GM18520 (cell line): ENCODE results near the gene ATP8B4.
"Not testable (repeated sequence)": the region's sequence is repeated elsewhere in the genome, so short reads cannot be mapped to it uniquely, and the experiment has no call there.

Source experiments
- ATAC-seq: cut with Tn5 transposase; IDR thresholded peaks from one replicate; pipeline ENCODE4 v1.9.1; 2021; ENCODE audit not compliant: unreplicated experiment

Gene ATP8B4

DNA sequence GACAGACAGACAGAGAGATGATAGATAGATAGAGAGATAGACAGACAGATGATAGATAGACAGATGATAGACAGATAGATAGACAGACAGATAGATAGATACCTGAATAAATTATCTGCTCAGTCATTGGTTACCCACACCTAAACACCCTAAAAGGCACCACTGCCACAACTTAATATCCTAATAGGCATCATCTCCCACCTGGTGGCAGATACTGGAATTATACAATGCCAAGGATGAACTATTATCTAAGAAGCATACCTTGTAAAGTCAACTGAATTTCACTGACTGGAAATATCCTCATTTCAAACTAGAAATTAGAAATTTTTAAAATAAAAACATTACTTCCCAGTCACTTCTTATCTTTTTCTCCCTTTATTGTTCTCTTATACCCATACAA, 19.4 kb upstream of the ATP8B4 start:
- no peak for ATAC-seq

DNA sequence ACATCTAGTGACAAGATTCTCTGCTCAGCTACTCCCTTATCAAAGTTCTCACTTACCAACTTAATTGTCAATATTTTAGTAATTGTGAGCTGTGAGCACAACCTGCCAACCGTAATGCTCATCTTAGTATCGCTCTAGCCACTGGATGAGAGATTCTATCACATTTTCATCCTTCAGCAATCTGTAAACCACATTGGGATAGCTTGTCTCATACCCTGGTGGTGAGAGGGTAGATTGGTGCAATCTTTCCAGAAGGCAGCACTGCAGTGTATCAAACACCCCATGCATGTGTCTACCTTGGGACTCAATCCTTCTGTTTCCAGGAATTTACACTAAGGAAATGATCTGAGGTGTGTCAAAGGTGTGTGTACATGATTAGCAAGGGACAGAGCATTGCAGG, 18.9 kb upstream of the ATP8B4 start:
- no peak for ATAC-seq

DNA sequence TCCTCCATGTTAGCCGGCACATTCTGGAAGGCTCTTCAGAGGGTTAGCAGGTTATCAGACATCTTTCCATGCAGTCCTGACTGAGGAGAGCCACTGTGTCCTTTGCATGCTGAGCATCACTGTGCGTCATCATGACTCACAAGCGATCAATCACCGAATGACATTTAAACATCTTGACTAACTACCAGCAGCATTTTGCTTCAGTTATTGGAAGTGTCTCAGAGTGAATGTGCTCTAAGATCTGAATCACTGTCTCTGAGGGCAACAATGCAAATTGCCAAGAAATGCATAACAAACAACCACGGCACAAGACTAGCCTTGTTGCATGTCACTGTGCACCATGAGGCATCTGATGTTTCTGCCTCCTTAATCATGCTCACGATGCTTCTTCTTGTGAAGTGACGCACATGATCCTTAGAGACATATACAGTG, 18.3 kb upstream of the ATP8B4 start:
- ATAC-seq: no peak

DNA sequence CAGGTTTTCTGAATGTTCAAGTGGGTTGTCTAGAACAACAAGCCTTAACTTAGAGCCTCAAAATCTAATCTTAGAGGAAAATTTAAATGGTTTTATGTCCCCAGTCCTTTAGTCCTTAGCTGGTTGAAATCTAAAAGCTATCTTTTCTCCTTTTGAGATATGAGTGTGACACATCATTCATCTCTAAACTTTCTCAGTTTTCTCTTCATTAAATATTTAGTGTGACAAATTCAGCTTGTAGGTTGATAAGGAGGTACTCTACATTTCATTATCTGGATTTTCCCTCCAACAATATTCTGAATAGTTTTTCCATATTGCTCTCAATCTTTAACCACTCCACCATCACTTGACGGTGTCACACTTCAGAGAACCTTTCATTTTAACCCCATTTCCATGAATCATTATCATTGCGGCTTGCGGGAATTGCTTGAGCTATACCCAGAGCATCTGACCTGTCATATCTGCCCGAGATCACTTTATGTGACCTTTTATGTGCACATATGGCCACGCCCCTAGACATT, 16.1 kb upstream of the ATP8B4 start:
- ATAC-seq: peak; percentile 70

DNA sequence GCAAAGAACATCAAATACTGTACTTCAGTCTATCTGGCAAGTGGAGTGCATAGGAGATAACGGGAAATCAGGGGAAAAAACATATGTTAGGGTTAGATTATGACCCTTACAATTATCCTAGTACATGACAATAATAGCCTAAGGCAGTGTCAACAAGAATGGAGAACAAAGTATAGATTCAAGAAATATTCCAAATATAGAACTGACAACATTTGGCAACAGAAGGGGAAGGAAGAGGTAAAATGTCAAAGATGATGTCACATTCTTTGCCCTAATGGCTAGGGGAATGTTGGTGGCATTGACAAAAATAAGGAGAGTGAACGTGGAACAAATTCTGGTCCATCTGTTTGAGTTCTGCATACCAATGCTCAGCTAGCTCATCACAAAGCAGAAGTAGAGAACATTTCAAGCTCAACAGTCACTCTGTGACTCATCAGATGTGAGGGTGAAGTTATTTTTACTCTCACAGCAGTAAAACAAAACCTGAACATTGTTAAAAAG, 15.5 kb upstream of the ATP8B4 start:
- ATAC-seq: peak; percentile 60

DNA sequence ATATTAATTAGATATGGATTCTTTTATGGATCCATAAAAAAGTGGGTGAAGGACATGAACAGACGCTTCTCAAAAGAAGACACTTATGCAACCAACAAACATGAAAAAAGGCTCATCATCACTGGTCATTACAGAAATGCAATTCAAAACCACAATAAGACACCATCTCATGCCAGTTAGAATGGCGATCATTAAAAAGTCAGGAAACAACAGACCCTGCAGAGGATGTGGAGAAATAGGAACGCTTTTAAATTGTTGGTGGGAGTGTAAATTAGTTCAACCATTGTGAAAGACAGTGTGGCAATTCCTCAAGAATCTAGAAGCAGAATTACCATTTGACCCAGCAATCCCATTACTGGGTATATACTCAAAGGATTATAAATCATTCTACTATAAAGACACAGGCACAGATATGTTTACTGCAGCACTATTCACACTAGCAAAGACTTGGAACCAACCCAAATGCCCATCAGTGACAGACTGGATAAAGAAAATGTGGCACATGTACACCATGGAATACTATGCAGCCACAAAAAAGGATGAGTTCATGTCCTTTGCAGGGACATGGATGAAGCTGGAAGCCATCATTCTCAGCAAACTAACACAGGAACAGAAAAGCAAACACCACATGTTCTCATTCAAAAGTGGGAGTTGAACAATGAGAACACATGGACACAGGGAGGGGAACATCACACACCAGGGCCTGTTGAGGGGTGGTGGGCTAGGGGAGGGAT, 13.4 kb upstream of the ATP8B4 start:
- ATAC-seq: not testable (repeated sequence)

DNA sequence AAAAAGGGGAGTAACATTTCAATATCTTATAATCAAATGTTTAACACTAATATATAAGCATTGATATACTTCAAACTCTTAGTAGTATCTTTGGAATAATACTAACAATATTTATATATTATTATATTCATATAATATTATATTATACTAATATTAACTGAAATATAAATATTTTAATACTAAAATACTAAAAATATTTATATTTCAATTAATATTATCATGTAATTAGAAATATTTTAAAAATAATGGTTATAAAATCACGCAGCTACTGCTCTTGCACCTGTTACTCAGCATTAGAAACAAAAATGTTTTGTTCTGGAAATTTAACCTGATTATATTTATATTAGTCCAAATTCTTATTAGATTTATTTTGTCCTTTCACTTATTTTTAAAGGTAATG, 12.6 kb upstream of the ATP8B4 start:
- ATAC-seq: no peak

DNA sequence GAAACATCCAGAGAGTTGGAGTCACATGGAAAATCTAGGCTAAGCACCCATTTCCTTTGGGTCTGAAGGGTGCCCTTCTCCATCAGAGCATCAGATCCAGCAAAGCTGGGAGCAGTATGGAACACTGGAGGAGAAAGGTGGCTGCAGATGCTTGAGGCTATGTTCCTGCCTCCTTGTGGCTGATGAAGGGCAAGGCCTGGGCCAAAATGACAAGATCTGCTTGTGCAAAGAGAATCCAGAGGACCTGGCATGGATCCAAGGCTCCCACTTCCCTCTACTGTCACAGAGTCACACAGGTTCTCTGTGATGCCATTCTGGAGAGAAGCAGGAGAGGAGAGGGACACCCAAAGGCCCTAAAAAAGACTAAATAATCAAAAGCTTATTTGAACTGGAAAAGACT, 9.2 kb upstream of the ATP8B4 start:
- ATAC-seq: no peak

DNA sequence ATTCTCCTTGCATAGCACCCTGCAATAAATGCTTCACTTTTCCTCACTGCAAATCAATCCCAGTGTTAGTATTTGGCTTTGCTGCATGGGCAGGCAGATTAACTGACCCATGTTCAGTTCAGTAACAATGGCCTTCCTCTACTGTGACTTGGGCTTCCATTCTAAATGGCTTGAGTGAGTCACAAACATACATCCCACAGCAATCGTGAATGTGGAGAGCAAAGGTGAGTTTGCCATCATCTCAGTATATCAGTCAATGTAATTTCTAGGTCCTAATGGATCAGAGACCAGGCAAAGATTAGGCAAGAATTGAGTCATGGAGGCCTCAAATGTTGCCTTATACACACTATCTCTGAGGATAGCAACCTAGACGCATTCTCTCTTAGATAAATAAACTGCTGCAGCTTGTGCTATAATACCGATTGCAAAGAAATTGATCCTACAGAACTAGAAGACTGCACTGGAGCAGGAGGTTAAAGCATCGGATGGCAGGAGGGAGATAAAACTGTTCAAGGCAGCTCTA, 8.3 kb upstream of the ATP8B4 start:
- ATAC-seq: no peak

DNA sequence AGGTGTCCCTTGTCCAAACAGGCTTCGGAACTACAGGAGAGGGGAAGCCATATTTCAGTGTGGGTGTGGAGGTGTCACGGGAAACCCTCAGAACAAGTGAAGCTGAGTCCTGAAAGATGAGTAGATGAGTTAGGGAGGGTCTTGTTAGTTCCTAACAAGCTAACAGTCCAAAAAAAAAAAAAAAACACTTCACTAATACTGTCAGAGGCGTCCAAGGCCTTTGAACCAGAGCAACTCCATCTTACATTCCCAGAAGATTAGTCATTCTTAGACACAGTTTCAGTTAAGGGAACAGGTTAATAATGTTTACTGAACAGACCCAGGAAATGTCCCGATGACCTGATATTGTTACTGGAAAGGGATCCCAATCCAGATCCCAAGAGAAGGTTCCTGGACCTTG, 7.0 kb upstream of the ATP8B4 start:
- ATAC-seq: no peak

DNA sequence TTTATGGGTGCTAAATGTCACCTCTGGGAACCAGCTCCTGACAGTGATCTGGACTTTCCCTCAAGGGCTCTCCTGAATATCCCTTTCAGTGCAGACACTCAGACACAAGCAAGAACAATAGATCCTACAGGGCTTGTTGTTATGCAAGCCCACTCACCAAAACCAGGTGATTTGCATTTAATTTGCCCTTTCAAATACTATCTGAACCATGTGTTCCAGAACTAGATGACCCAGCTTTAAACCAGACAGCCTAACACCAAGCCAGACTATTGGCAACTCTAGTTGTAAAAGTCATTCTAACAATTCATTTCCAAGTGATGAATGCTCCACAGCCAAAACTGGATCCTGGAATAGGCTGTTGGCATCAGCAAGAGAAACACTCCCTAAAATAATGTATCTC, 5.6 kb upstream of the ATP8B4 start:
- ATAC-seq: no peak

DNA sequence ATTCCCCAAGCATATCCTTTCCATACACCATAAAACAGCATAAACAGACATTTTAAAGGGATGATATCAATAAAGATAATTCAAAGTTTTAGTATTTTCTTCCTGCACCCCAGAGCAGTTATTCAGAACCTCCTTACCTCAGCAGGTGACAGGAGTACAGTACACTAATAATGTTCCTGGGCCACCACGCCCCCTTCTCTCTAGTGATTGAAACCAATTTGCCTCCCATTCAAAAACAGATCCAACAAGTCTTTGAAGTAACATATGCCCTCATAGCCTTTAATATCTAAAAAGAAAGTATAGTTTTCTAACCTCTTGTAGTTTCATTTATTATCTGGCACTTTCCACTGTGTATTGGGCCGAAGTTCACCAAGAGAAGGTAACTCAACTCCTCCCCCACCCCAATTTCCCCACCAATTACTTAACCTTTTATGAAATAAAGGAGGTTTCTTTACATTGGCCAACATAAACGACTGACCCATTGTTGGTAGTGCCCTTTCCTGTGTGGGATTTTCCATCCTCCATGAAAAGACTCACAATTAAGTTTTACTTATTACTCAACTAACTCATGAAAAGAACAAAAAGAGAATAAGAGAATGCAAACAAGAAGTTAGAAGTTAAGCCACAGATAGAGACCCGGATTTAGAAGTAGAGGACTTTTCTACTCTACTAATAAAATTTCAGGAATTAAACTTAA, 5.0 kb upstream of the ATP8B4 start:
- no peak for ATAC-seq

DNA sequence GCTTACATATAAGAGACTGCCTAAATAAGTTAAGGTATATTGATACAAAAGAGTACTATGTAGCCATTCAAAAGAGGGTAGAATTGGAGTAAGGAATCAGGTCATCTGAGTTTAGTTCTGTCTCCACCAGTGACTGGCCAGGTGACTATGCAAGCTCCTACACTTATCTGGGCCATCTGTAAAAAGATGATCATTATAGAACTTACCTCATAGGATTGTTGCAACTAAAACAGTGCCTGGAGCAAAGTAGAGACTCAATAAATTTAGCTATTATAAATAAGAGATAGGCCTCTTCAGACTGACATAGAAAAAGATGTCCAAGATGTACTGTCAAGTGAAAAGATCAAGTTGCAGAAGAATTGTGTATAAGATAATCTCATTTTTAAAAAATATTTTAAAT, 1.7 kb upstream of the ATP8B4 start:
- ATAC-seq: no peak

DNA sequence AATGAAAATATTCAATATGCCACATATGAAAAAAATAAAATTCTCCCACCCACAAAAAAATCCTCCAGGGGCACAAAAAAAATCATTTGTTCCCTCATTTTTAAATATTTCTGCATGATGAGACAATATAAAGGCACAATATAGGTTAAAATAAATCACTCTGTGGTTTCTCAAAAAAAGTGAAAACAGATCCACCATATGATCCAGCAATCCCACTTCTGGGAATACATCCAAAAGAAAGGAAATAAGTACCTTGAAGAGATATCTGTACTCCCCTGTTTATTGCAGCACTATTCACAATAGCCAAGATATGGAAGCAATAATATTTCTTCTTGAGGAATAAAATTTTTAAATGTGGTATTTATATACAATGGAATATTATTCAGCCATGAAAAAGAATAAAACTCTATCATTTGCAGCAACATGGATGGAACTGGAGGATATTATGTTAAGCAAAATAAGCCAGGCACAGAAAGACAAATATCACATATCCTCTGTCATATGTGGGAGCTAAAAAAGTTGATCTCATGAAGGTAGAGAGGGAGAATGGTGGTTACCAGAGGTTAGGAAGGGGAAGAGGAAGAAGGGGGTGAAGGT, 1.5 kb downstream of the ATP8B4 start:
- no peak for ATAC-seq

DNA sequence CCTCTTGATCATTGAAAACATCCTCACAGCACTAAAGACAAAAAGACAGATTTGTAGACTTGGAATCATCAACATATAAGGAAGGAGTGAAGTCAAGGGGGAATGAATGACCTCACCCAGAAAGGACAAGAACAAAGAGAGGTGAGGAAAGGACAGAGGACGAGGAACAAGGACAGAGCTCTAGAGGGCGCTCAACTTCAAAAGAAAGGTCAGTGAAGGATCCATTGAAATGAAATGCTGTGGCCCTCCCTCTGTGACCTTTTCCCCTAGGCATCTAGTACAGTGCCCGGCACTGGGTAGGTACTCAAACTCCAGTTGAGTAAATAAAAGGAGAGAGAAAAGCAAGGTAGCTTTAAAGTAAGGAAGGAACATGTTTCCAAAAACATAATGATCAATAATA, 2.6 kb downstream of the ATP8B4 start:
- no peak for ATAC-seq

DNA sequence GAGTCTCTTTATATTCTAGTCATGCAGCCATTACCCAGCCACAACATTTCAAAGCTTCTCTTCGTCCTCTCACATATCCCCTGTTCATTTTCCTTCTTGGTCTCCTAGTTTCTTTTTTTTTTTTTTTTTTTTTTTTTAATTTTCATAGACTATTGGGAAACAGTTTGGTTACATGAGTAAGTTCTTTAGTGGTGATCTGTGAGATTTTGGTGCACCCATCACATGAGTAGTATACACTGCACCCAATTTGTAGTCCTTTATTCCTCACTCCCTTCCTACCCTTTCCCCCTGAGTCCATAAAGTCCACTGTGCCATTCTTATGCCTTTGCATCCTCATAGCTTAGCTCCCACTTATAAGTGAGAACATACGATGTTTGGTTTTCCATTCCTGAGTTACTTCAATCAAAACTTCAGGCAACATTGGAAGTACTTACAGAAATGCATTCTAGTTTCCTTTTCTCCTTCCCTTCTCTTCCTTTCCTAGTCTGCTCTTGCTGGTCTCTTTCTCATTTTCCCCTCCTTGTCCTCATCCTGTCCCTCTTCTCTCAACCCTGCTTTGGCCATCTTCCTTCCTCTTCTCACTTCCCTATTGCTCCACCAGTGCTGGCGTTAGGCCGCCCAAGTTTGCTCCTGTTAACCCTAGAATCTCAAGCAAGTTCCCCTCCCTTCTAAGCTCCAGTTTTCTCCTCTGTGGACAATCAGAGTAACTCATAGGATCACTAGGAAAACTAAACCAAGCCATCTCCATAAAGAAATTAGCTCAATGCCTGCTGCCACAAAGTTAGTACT, 4.8 kb downstream of the ATP8B4 start:
- ATAC-seq: no peak

DNA sequence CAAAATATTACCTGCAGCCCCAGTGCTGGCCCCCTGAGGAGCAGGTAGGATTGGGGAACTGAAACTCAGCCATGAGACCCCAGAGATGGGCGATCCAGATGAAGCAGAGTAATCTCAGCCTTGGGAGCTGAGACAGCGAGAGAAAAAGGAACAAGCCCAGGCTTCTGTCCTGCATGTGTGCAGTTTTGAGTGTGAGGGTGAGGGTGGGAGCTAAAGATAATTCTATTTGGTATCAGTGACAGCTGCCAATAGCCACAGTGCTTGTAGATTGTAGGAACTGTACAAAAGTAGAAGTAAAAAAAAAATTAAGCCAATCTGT, 5.9 kb downstream of the ATP8B4 start:
- ATAC-seq: no peak

DNA sequence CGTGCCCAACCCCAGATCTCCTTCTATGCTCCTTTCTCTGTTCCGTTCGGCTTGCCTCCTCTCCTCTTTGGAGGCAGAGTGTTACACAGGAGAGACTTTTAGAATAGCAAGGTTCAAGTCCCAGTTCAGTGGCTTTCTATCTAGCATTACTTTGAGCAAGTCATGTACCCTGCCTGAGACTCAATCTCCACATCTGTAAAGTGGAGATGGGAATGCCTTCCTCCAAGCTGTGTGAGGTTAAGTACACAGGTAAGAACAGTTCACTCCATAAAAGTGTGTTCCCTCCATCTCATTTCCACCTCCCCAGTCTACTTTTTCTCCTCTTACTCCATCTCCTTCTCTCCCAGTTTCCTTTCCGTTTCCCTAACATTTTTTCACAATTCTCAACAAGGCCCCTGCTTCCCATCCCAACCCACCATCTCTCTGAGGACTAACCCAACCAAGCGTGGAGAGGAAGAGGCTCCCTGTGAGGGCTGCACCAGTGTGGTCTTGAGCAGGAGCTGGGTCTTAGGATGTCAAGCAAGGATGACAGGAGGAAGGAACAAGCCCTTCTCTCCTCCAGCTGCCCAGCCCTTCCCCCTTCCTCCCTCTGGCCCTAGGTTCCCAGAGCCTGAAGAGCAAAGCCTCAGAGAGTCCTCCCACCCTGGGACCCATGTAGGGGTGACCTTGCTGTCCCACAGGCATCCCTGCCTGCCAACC, 6.4 kb downstream of the ATP8B4 start:
- no peak for ATAC-seq

DNA sequence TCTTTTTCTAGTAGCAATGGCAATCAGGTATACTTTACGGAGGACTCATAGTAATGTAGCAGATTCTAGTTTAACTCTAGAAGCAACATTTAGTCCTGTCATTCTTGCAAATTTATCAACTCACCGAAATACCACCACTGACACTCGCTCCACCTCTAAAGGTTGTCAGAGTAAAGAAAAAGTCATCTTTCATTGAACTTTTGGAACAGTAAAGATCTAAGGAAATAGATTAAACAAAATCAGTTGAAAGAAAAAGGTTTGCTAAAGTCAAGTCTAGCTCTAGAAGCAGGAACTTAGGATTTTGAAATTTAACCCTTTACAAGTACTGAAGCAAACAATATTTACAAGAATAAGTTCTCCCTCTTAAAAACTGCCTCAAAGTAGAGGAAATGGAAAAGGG, 8.7 kb downstream of the ATP8B4 start:
- no peak for ATAC-seq
